Spleen (tissue), 11 donors: ENCODE measurements around the gene PSMD1. TPM values are rescaled to one million over a fixed set of nuclear protein-coding genes. Genes with fewer than 3 reads are reported as not detected.
A peak's percentile ranks its signal among the peaks of the same experiment; 100 is the strongest.
"Not testable (repeated sequence)": the region's sequence is repeated elsewhere in the genome, so short reads cannot be mapped to it uniquely, and the experiment has no call there.

Experiments used
- DNase-seq: peaks from one replicate; pipeline ENCODE4 v3.0.0-alpha.2; 2020
- H3K27ac ChIP-seq, 8 donors: fragments of 200-600 bp; sonication (generic) in 7 of 8; 1 replicate in 4 of 8; 2 replicates in 4 of 8; pipeline versions ENCODE4 v1.5.0 to v1.8.0; 2016 to 2021; ENCODE audit warnings: inconsistent platforms in 4 of 8, mild to moderate bottlenecking in 4 of 8, moderate library complexity in 1 of 8
- H3K27me3 ChIP-seq, 7 donors: fragments of 200-600 bp; sonication (generic) in 6 of 7; replicated peaks in 1 of 7; 1 replicate in 4 of 7; 2 replicates in 3 of 7; pipeline versions ENCODE4 v1.5.0 to v1.8.0; 2016 to 2021; ENCODE audit warnings: inconsistent platforms in 3 of 7, mild to moderate bottlenecking in 1 of 7
- H3K36me3 ChIP-seq, 6 donors: fragments of 200-600 bp; sonication (generic) in 5 of 6; 1 replicate in 4 of 6; 2 replicates in 2 of 6; pipeline versions ENCODE4 v1.5.0 to v1.8.0; 2016 to 2021; ENCODE audit warnings: inconsistent platforms in 2 of 6
- H3K4me1 ChIP-seq, 6 donors: fragments of 200-600 bp; sonication (generic) in 5 of 6; 1 replicate in 3 of 6; 2 replicates in 3 of 6; pipeline versions ENCODE4 v1.5.0 to v1.8.0; 2016 to 2021; ENCODE audit warnings: inconsistent platforms in 3 of 6
- H3K4me3 ChIP-seq, 8 donors: fragments of 200-600 bp; sonication (generic) in 7 of 8; 1 replicate in 4 of 8; 2 replicates in 4 of 8; pipeline versions ENCODE4 v1.5.0 to v1.8.0; 2016 to 2021; ENCODE audit warnings: inconsistent platforms in 4 of 8, mild to moderate bottlenecking in 4 of 8, moderate library complexity in 2 of 8
- H3K9me3 ChIP-seq, 8 donors: fragments of 200-600 bp; sonication (generic) in 7 of 8; 1 replicate in 4 of 8; 2 replicates in 4 of 8; pipeline versions ENCODE4 v1.5.0 to v1.8.0; 2016 to 2021; ENCODE audit warnings: inconsistent platforms in 4 of 8
- CTCF ChIP-seq, 11 experiments: fragments of 200-600 bp in 7 of 11; fragments of 450-650 bp in 4 of 11; sonication (generic) in 4 of 11; IDR thresholded peaks in 8 of 11; conservative IDR thresholded peaks in 3 of 11; 1 replicate in 7 of 11; 2 replicates in 4 of 11; pipeline versions ENCODE4 v1.4.0 to v1.8.0; 2016 to 2021; ENCODE audit warnings: antibody characterized with exemption in 11 of 11, inconsistent platforms in 4 of 11, mild to moderate bottlenecking in 1 of 11
- POLR2A ChIP-seq, 3 donors: fragments of 450-650 bp; IDR thresholded peaks; one replicate each; pipeline ENCODE4 v1.5.1; 2017; ENCODE audit warnings: antibody characterized with exemption in 3 of 3, mild to moderate bottlenecking in 1 of 3
- POLR2AphosphoS5 ChIP-seq, 3 donors: sonication (generic); formaldehyde crosslinking; IDR thresholded peaks; one replicate each; pipeline ENCODE4 v1.5.1; 2017; ENCODE audit warnings: antibody characterized with exemption in 3 of 3
- WGBS, 5 donors: extraction: QIAGEN DNeasy Blood & Tissue Kit in 3 of 5; methylation state at CpG; one replicate each; pipeline versions ENCODE4 v1.1.5 to v1.1.7; 2013 to 2018; 5-methylcytosine and 5-hydroxymethylcytosine counted together
- intact Hi-C: fragments of 100-400 bp; cut with DNase I; formaldehyde crosslinking; loops from one replicate; pipeline ENCODE4 v1.15.0; 2023; ENCODE audit warnings: low total_unique reads
- polyA plus RNA-seq, 3 donors: library from polyadenylated mRNA; stranded (reverse); fragments of 200-250 nt; gene quantifications; one replicate each; pipeline ENCODE4 v1.2.1, GENCODE V29; 2013
- total RNA-seq, 7 donors: library from RNA; depleted of rRNA in 3 of 7; stranded (reverse); fragments of >200 nt in 3 of 7; fragmentation: NEBNext Ultra II Directional in 4 of 7; extraction: Animal tissue kit (Norgen Biotek cat#: 25700) in 4 of 7; gene quantifications; one replicate each; pipeline versions ENCODE4 v1.1.0 to v1.2.1, GENCODE V29; 2016 to 2021
- donor health status: healthy with polysubstance abuse.
- donor health status: DM: no; HTN: no; CAD: no; lungs with moderate emphysema.
- donor health status: DM: no; HTN: no; CAD: no.
- donor health status: Bipolar disorder and iron deficiency.
- donor health status: healthy.
- donor health status: DM: no; HTN: no; CAD: no.
- donor health status: DM: yes; HTN: yes; CAD: no.

The PSMD1 gene
- total and polyA plus RNA-seq, 10 donors = 21.2 to 81.2 (median 53.4) TPM

GRCh38 chr2:231193216-231193615 lies 136.5 kb downstream of the PSMD1 start:
- peaks cover 0 to 32% (median 20%) of the 10 kb centered on the region in 6 donors for H3K4me1 ChIP-seq
- TF ChIP-seq POLR2A (IDR thresholded peaks at IDR 0.05) (no peak), POLR2AphosphoS5 (IDR thresholded peaks at IDR 0.05) (no peak), CTCF (IDR thresholded peaks at IDR 0.05 in 8 of 11, conservative IDR thresholded peaks at IDR 0.05 in 3 of 11) (no peak)
- H3K4me3 ChIP-seq = no peak overlapping the region
- H3K9me3 ChIP-seq = no peaks in the 10 kb centered on the region
- H3K27ac ChIP-seq = no peak overlapping the region
- intact Hi-C loops = loop anchor here (10.0 kb wide), 1 partner anchor 88 kb away; no protein-coding TSS in a partner anchor
- DNase-seq = no peak
- peaks cover 0 to 27% (median 6%) of the 10 kb centered on the region in 7 donors for H3K27me3 ChIP-seq
- no peaks in the 10 kb centered on the region for H3K36me3 ChIP-seq
- 82 to 95% (median 92%) methylated on average over 3 of the region's 3 CpGs for WGBS, 5 donors

GRCh38 chr2:231196592-231196991 lies 139.9 kb downstream of the PSMD1 start:
- Histone ChIP-seq H3K36me3 (no peaks in the 10 kb centered on the region), H3K4me1 (peaks cover 0 to 31% (median 18%) of the 10 kb centered on the region in 6 donors), H3K27me3 (peaks cover 0 to 6% (median 0%) of the 10 kb centered on the region in 7 donors), H3K9me3 (no peaks in the 10 kb centered on the region), H3K4me3 (no peak overlapping the region), H3K27ac (no peak overlapping the region)
- DNase-seq = no peak
- WGBS, 5 donors = 88 to 95% (median 92%) methylated on average over 5 of the region's 5 CpGs
- intact Hi-C loops = loop anchor here (10.0 kb wide), 1 partner anchor 92 kb away; no protein-coding TSS in a partner anchor
- TF ChIP-seq POLR2A (IDR thresholded peaks at IDR 0.05) (no peak), CTCF (IDR thresholded peaks at IDR 0.05 in 8 of 11, conservative IDR thresholded peaks at IDR 0.05 in 3 of 11) (no peak), POLR2AphosphoS5 (IDR thresholded peaks at IDR 0.05) (no peak)

GRCh38 chr2:231197196-231197595 lies 140.5 kb downstream of the PSMD1 start:
- not testable (repeated sequence) for H3K27me3 ChIP-seq, H3K9me3 ChIP-seq, H3K36me3 ChIP-seq, H3K27ac ChIP-seq, DNase-seq
- 86 to 99% (median 91%) methylated on average over 7 of the region's 7 CpGs for WGBS, 5 donors
- H3K4me3 ChIP-seq = peak overlapping the region in 2 of 8 donors; percentile 86 to 95
- peaks cover 0 to 25% (median 18%) of the 10 kb centered on the region in 6 donors for H3K4me1 ChIP-seq
- intact Hi-C loops = loop anchor here (10.0 kb wide), 1 partner anchor 92 kb away; no protein-coding TSS in a partner anchor

GRCh38 chr2:231197706-231198290 lies 141.1 kb downstream of the PSMD1 start:
- no peaks in the 10 kb centered on the region for H3K9me3 ChIP-seq
- DNase-seq = no peak
- TF ChIP-seq POLR2AphosphoS5 (IDR thresholded peaks at IDR 0.05) (no peak), CTCF (IDR thresholded peaks at IDR 0.05 in 8 of 11, conservative IDR thresholded peaks at IDR 0.05 in 3 of 11) (no peak), POLR2A (IDR thresholded peaks at IDR 0.05) (no peak)
- H3K36me3 ChIP-seq = no peaks in the 10 kb centered on the region
- H3K4me1 ChIP-seq = peaks cover 0 to 24% (median 18%) of the 10 kb centered on the region in 6 donors
- no peaks in the 10 kb centered on the region for H3K27me3 ChIP-seq
- peak overlapping the region; percentile 77 to 99 (median 95) for H3K4me3 ChIP-seq
- WGBS, 5 donors = 27 to 36% (median 34%) methylated on average over 11 of the region's 11 CpGs
- peak overlapping the region in 7 of 8 donors; percentile 36 to 75 (median 65) for H3K27ac ChIP-seq
- intact Hi-C loops = loop anchor here (10.0 kb wide), 1 partner anchor 93 kb away; no protein-coding TSS in a partner anchor
